WTC11 (cell line): ENCODE results near the gene SLC25A39. TPM values are rescaled to one million over a fixed set of nuclear protein-coding genes. Genes with fewer than 3 reads are reported as not detected.

Source experiments
- ATAC-seq: fragments of 200-7000 bp; cut with Tn5 transposase; 2 replicates; pipeline ENCODE4 v1.10.0; 2021; ENCODE audit warnings: mild to moderate bottlenecking, moderate library complexity
- CTCF ChIA-PET: fragments of 300-600 bp; sonication (Branson Sonifier 250); formaldehyde crosslinking; loops from one replicate; lab custom pipeline; 2021; ENCODE audit warnings: antibody characterized with exemption; lab: Charles Lee
- POLR2A ChIA-PET: fragments of 350-600 bp; sonication (Branson Sonifier 250); formaldehyde crosslinking; loops from one replicate; lab custom pipeline; 2021; ENCODE audit warnings: antibody characterized with exemption; lab: Charles Lee
- DNase-seq: peaks from one replicate; pipeline ENCODE4 v3.0.0; 2021; ENCODE audit warnings: low spot score
- H3K27ac Mint-ChIP-seq: 2 replicates; pipeline ENCODE4 v1.8.0; 2021; ENCODE audit warnings: mixed read lengths
- H3K27me3 Mint-ChIP-seq: 2 replicates; pipeline ENCODE4 v1.8.0; 2021; ENCODE audit warnings: low read depth, mild to moderate bottlenecking, moderate library complexity, mixed read lengths
- H3K36me3 Mint-ChIP-seq: 2 replicates; pipeline ENCODE4 v1.8.0; 2021; ENCODE audit warnings: mixed read lengths
- H3K4me1 Mint-ChIP-seq: 2 replicates; pipeline ENCODE4 v1.8.0; 2022; ENCODE audit warnings: mixed read lengths
- H3K4me3 Mint-ChIP-seq: 2 replicates; pipeline ENCODE4 v1.8.0; 2021; ENCODE audit warnings: mild to moderate bottlenecking, moderate library complexity, mixed read lengths
- H3K9me3 Mint-ChIP-seq: 2 replicates; pipeline ENCODE4 v1.8.0; 2021; ENCODE audit warnings: mixed read lengths
- ATF1 ChIP-seq: sonication (generic); formaldehyde crosslinking; IDR thresholded peaks from 2 replicates; pipeline ENCODE4 v1.8.1; 2023; ENCODE audit warnings: mild to moderate bottlenecking, moderate library complexity, missing genetic modification reagents
- ATF3 ChIP-seq: sonication (generic); formaldehyde crosslinking; conservative IDR thresholded peaks from 2 replicates; pipeline ENCODE4 v1.8.1; 2022; ENCODE audit warnings: mild to moderate bottlenecking, missing genetic modification reagents
- CREM ChIP-seq: sonication (generic); formaldehyde crosslinking; IDR thresholded peaks from 2 replicates; pipeline ENCODE4 v1.8.1; 2022; ENCODE audit warnings: mild to moderate bottlenecking, missing genetic modification reagents, moderate library complexity
- ERG ChIP-seq: fragments of 250-450 bp; sonication (Bioruptor Pico); IDR thresholded peaks from 2 replicates; pipeline ENCODE4 v1.8.0; 2021; ENCODE audit warnings: mild to moderate bottlenecking
- FOXP1 ChIP-seq: sonication (generic); formaldehyde crosslinking; IDR thresholded peaks from 2 replicates; pipeline ENCODE4 v1.8.0; 2022; ENCODE audit warnings: missing genetic modification reagents, mild to moderate bottlenecking, moderate library complexity, borderline replicate concordance
- FOXP4 ChIP-seq: sonication (generic); formaldehyde crosslinking; IDR thresholded peaks from 2 replicates; pipeline ENCODE4 v1.8.0; 2022; ENCODE audit warnings: mild to moderate bottlenecking, missing genetic modification reagents
- GABPB1 ChIP-seq: sonication (generic); formaldehyde crosslinking; IDR thresholded peaks from 2 replicates; pipeline ENCODE4 v1.8.1; 2023; ENCODE audit warnings: mild to moderate bottlenecking, missing genetic modification reagents
- JAZF1 ChIP-seq: fragments of 250-450 bp; sonication (Bioruptor Pico); IDR thresholded peaks from 2 replicates; pipeline ENCODE4 v1.9.0; 2021; ENCODE audit warnings: moderate library complexity, mild to moderate bottlenecking, inconsistent platforms
- PRDM15 ChIP-seq: sonication (generic); formaldehyde crosslinking; IDR thresholded peaks from 2 replicates; pipeline ENCODE4 v1.8.0; 2022; ENCODE audit warnings: missing genetic modification reagents
- PREB ChIP-seq: sonication (generic); formaldehyde crosslinking; IDR thresholded peaks from 2 replicates; pipeline ENCODE4 v1.8.1; 2022; ENCODE audit warnings: mild to moderate bottlenecking, missing genetic modification reagents, moderate library complexity, borderline replicate concordance
- RELA ChIP-seq: sonication (generic); formaldehyde crosslinking; IDR thresholded peaks from 2 replicates; pipeline ENCODE4 v1.8.1; 2022; ENCODE audit warnings: missing genetic modification reagents, mild to moderate bottlenecking, borderline replicate concordance
- TP53 ChIP-seq: sonication (generic); formaldehyde crosslinking; IDR thresholded peaks from 2 replicates; pipeline ENCODE4 v1.8.1; 2023; ENCODE audit warnings: mild to moderate bottlenecking, missing genetic modification reagents
- ZMAT4 ChIP-seq: fragments of 250-450 bp; sonication (Bioruptor Pico); IDR thresholded peaks from 2 replicates; pipeline ENCODE4 v1.9.0; 2021; ENCODE audit warnings: mild to moderate bottlenecking
- ZNF396 ChIP-seq: fragments of 250-450 bp; sonication (Bioruptor Pico); IDR thresholded peaks from 2 replicates; pipeline ENCODE4 v1.8.0; 2021; ENCODE audit warnings: mild to moderate bottlenecking, moderate library complexity, borderline replicate concordance
- ZNF512 ChIP-seq: sonication (generic); formaldehyde crosslinking; IDR thresholded peaks from 2 replicates; pipeline ENCODE4 v1.8.1; 2022; ENCODE audit warnings: missing genetic modification reagents, borderline replicate concordance
- total RNA-seq: library from RNA; stranded (reverse); gene quantifications from 3 replicates; pipeline ENCODE4 v1.2.3, GENCODE V29; 2021

SLC25A39 gene
- total RNA-seq, 1 experiment from 2014 or later = 271 TPM

GRCh38 chr17:44327715-44328449, 3.3 kb upstream of the SLC25A39 start:
- DNase-seq (no peak), ATAC-seq (no peak)
- H3K4me3 Mint-ChIP-seq = no peak overlapping the region
- H3K27me3 Mint-ChIP-seq = peaks cover 8% of the 10 kb centered on the region
- no peaks in the 10 kb centered on the region for H3K36me3 Mint-ChIP-seq
- H3K9me3 Mint-ChIP-seq = no peaks in the 10 kb centered on the region
- TF ChIP-seq RELA (CRISPR knock-in tag) (no peak), GABPB1 (peak; percentile 11; the same call in 1 of the 2 replicates), JAZF1 (CRISPR knock-in tag) (no peak), ZNF396 (CRISPR knock-in tag) (no peak), TP53 (no peak), ERG (CRISPR knock-in tag) (no peak), ZMAT4 (CRISPR knock-in tag) (no peak), ATF1 (CRISPR knock-in tag) (no peak), PREB (CRISPR knock-in tag) (no peak), FOXP4 (CRISPR knock-in tag) (no peak), CREM (no peak), ZNF512 (no peak), ATF3 (no peak), FOXP1 (no peak), PRDM15 (peak; percentile 9; the same call in 1 of the 2 replicates)
- ChIA-PET POLR2A (no interaction called here), CTCF (interaction anchor here (1.0 to 1.3 kb wide), 6 partner anchors 12 to 195 kb away, joined by 3 to 15 read pairs (median 6); no protein-coding TSS in a partner anchor)
- H3K27ac Mint-ChIP-seq = no peak overlapping the region; the same call in 1 of the 2 replicates
- H3K4me1 Mint-ChIP-seq = peaks cover 16% of the 10 kb centered on the region
